ENCODE results near the gene TACC3.

- TF ChIP-seq CTCF (IDR thresholded peaks at IDR 0.05) = no peak
- TF ChIP-seq EP300 (IDR thresholded peaks at IDR 0.05) = no peak
- no peak for TF ChIP-seq POLR2A (IDR thresholded peaks at IDR 0.05)
Measured at GRCh38 chr4:1740021-1740545, 18.8 kb downstream of the TACC3 start.
